DND-41 (cell line): Measurements from ENCODE around the gene FMO4.

Source experiments
- EZH2 ChIP-seq: IDR thresholded peaks from 3 replicates; pipeline ENCODE4 v1.6.1; 2012; ENCODE audit warnings: borderline replicate concordance, low read depth, mild to moderate bottlenecking, moderate library complexity, low read length, inconsistent platforms; ENCODE audit not compliant: severe bottlenecking
- TF ChIP-seq, protein P1 (sequence below): IDR thresholded peaks from 2 replicates; pipeline ENCODE4 v1.5.1; 2012; ENCODE audit warnings: borderline replicate concordance, low read length, moderate library complexity, mild to moderate bottlenecking; ENCODE audit not compliant: poor library complexity, severe bottlenecking; ENCODE audit errors: extremely low read depth

- TF ChIP-seq, protein P1, sequence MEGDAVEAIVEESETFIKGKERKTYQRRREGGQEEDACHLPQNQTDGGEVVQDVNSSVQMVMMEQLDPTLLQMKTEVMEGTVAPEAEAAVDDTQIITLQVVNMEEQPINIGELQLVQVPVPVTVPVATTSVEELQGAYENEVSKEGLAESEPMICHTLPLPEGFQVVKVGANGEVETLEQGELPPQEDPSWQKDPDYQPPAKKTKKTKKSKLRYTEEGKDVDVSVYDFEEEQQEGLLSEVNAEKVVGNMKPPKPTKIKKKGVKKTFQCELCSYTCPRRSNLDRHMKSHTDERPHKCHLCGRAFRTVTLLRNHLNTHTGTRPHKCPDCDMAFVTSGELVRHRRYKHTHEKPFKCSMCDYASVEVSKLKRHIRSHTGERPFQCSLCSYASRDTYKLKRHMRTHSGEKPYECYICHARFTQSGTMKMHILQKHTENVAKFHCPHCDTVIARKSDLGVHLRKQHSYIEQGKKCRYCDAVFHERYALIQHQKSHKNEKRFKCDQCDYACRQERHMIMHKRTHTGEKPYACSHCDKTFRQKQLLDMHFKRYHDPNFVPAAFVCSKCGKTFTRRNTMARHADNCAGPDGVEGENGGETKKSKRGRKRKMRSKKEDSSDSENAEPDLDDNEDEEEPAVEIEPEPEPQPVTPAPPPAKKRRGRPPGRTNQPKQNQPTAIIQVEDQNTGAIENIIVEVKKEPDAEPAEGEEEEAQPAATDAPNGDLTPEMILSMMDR: no peak
- no peak for TF ChIP-seq EZH2
Observed at GRCh38 chr1:171329251-171329650, 15.3 kb downstream of the FMO4 start.
